GM12874 (cell line): ENCODE data around the gene CSNK1G1.

Experiments
- CTCF ChIP-seq: IDR thresholded peaks from 2 replicates; pipeline ENCODE4 v1.5.1; 2011; ENCODE audit warnings: low read depth, mild to moderate bottlenecking, control low read depth, low read length, moderate library complexity; ENCODE audit not compliant: insufficient read depth

The CSNK1G1 gene

DNA sequence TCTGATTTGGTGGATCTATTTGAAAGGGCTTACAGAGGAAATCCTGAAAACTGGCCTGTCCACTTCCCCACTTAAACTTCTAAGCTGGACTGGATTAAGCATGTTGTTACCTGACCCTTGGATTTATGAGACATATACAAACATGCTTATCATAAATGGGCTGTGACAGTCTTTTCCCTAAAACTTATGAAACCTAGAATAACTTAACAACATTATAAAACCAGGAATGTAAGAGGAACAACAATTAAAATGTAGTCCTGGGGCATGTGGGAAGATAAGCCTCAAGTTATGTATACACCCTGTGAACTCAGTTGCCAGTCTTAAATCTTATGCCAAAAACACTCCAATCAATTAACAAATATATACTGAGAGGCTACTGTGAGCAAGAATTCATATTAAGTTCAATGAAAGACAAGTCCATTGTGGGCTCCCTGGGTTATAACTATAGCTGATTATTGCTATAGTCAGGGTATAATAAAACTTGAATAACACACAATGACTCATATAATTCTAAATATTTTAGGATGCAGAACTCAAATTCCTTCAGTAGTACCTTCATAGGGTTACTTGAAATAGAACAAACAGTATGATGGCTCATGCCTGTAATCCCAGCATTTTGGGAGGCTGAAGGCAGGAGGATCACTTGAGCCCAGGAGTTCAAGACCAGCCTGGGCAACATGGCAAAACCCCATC, 105.9 kb downstream of the CSNK1G1 start:
- TF ChIP-seq CTCF, result no peak

DNA sequence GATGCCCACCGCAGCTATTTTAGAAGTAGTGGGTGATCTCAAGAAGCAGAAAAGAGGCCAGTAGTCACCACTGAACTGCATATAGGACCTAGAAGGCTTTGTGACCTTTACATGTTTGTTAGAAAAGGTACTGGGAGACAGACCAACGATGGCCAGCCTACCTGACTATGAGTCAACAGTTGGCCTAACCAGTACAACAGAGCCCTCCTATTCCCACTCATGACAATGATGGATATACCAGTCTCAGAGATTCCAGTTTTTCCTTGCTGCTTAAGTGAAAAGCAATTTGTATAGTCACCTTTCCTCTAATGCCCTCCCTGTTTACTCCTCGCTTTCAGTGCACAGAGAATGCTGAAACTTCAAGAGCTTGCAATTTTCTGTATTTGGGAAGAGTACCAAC, 106.6 kb downstream of the CSNK1G1 start:
- no peak for TF ChIP-seq CTCF

DNA sequence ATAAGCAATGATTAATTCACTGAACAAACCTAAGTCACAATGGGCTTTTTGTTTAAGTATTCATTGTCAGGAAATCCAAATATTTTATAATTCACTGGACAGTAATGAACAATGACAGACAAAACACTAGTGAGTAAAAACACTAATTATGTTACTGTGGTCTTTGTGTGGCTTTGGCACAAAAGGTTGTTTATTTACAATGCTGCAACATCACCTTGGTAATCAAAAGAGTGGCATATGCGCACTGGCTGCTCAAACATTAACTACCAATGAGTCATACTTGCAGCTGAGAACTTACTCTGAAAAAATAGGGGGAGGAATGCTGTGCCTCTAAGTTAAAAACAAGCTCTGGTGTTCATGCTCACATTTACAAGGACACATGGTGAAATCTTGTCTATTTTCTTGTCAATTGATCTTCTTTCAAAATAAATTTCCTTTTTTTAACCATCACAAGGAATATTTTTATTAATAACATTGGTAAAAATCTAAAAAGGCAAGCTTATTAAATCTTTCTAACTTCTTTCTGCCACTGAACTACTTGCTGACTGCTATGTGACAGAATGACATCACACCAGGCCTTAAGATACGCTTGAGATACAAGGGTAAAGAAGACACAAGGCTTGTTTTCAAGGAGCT, 107.9 kb downstream of the CSNK1G1 start:
- no peak for TF ChIP-seq CTCF

DNA sequence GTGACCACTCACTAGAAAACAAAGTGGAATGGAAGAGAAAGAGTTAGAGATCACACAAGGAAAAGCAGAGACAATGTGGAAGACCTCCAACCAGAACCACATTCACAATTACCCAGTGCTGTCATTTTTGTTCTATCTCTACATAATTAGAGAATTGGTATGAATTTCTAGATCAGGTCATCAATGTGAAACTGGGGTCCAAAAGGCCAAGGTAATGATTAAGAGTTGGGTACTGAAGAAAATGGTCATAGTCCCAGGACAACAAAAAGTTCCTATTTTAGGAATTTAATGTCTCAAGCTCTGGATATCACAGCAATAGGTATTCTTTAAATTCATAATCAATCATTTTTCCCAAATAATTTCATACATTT, 108.5 kb downstream of the CSNK1G1 start:
- TF ChIP-seq CTCF, result no peak

- TF ChIP-seq CTCF, result no peak
These were observed 109.4 kb downstream of the CSNK1G1 start for GRCh38 chr15:64246364-64247189.

DNA sequence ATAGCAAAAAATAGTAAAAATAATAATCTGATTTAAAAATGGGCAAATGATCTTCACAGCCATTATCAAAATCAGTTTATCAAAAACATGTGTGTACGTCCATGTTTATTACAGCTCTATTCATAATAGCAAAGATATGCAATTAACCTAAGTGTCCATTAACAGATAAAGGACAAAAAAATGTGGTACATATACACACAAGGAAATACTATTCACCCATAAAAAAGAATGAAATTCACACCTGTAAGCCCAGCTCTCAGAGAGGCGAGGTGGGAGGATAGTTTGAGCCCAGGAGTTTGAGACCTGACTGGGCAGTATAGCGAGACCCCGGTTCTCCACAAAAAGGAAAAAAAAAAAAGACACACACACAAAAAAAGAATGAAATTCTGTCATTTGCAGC, 110.6 kb downstream of the CSNK1G1 start:
- no peak for TF ChIP-seq CTCF

DNA sequence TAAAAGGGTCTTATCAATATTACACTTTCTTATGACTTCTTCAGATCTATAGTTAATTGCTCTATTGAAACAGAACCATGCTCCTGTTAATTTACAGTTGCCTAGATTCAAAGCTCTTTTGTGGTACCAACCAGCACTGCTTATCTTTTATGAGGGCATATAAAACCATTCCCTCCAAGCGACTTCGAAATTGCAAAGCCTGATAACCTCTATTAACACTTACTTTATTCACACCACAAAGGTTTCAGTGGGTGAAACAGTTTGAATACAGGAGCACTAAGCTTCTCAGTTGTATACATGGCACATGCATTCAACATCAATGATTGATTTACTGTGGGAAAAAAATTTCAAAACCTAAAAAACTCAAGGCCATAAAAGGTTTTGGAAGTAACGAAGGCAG, 118.3 kb downstream of the CSNK1G1 start:
- TF ChIP-seq CTCF, result no peak
